Measurements from ENCODE around the gene ATXN7L2. TPM values are rescaled to one million over a fixed set of nuclear protein-coding genes. Genes with fewer than 3 reads are reported as not detected.

The ATXN7L2 gene
- total RNA-seq, 1 donor from 2014 or later, result 19.6 TPM

GRCh38 chr1:109488201-109488600, 4.5 kb downstream of the ATXN7L2 start:
- no peak for TF ChIP-seq CTCF (IDR thresholded peaks at IDR 0.05; ENCODE audit: unreplicated experiment)
- H3K4me1 Mint-ChIP-seq (ENCODE audit: low read depth), result peaks cover 13% of the 10 kb centered on the region
- H3K36me3 Mint-ChIP-seq (ENCODE audit: insufficient read depth), result peaks cover 7% of the 10 kb centered on the region
- H3K9me3 Mint-ChIP-seq (ENCODE audit: low read depth), result no peaks in the 10 kb centered on the region
- no peaks in the 10 kb centered on the region for H3K27me3 Mint-ChIP-seq
- DNase-seq (ENCODE audit: low spot score, unreplicated experiment), result no peak
- H3K27ac Mint-ChIP-seq, result no peak overlapping the region
- H3K4me3 Mint-ChIP-seq (ENCODE audit: low read depth), result no peak overlapping the region

GRCh38 chr1:109488696-109489095, 5.0 kb downstream of the ATXN7L2 start:
- Mint-ChIP-seq H3K4me1 (ENCODE audit: low read depth) (peaks cover 11% of the 10 kb centered on the region), H3K27me3 (no peaks in the 10 kb centered on the region), H3K36me3 (ENCODE audit: insufficient read depth) (peaks cover 7% of the 10 kb centered on the region), H3K27ac (no peak overlapping the region), H3K9me3 (ENCODE audit: low read depth) (no peaks in the 10 kb centered on the region), H3K4me3 (ENCODE audit: low read depth) (no peak overlapping the region)
- DNase-seq (ENCODE audit: low spot score, unreplicated experiment), result no peak
- TF ChIP-seq CTCF (IDR thresholded peaks at IDR 0.05; ENCODE audit: unreplicated experiment), result no peak

- TF ChIP-seq CTCF (IDR thresholded peaks at IDR 0.05; ENCODE audit: unreplicated experiment), result peak; percentile 72
- DNase-seq (ENCODE audit: low spot score, unreplicated experiment), result peak; percentile 51
- Mint-ChIP-seq H3K4me1 (ENCODE audit: low read depth) (peaks cover 1% of the 10 kb centered on the region), H3K27ac (no peak overlapping the region), H3K4me3 (ENCODE audit: low read depth) (no peak overlapping the region), H3K27me3 (no peaks in the 10 kb centered on the region), H3K9me3 (ENCODE audit: low read depth) (no peaks in the 10 kb centered on the region), H3K36me3 (ENCODE audit: insufficient read depth) (peaks cover 7% of the 10 kb centered on the region)
Measured at GRCh38 chr1:109490029-109490933, 6.6 kb downstream of the ATXN7L2 start.

GRCh38 chr1:109490934-109491302, 7.2 kb downstream of the ATXN7L2 start:
- no peak for TF ChIP-seq CTCF (IDR thresholded peaks at IDR 0.05; ENCODE audit: unreplicated experiment)
- peaks cover 7% of the 10 kb centered on the region for H3K36me3 Mint-ChIP-seq (ENCODE audit: insufficient read depth)
- H3K27me3 Mint-ChIP-seq, result no peaks in the 10 kb centered on the region
- DNase-seq (ENCODE audit: low spot score, unreplicated experiment), result no peak
- no peak overlapping the region for H3K27ac Mint-ChIP-seq
- no peak overlapping the region for H3K4me3 Mint-ChIP-seq (ENCODE audit: low read depth)
- no peaks in the 10 kb centered on the region for H3K4me1 Mint-ChIP-seq (ENCODE audit: low read depth)
- H3K9me3 Mint-ChIP-seq (ENCODE audit: low read depth), result no peaks in the 10 kb centered on the region

- H3K4me3 Mint-ChIP-seq (ENCODE audit: low read depth), result no peak overlapping the region
- no peaks in the 10 kb centered on the region for H3K27me3 Mint-ChIP-seq
- no peaks in the 10 kb centered on the region for H3K4me1 Mint-ChIP-seq (ENCODE audit: low read depth)
- no peaks in the 10 kb centered on the region for H3K9me3 Mint-ChIP-seq (ENCODE audit: low read depth)
- peaks cover 10% of the 10 kb centered on the region for H3K36me3 Mint-ChIP-seq (ENCODE audit: insufficient read depth)
- no peak overlapping the region for H3K27ac Mint-ChIP-seq
- DNase-seq (ENCODE audit: low spot score, unreplicated experiment), result no peak
- no peak for TF ChIP-seq CTCF (IDR thresholded peaks at IDR 0.05; ENCODE audit: unreplicated experiment)
Measured at GRCh38 chr1:109491372-109491771, 7.7 kb downstream of the ATXN7L2 start.
